K562 (cell line): ENCODE data around the gene PYGB.

Source experiments
- KDM1A ChIP-seq, 2 experiments: fragments of 450-650 bp; IDR thresholded peaks; 2 replicates each; pipeline ENCODE4 v1.6.1; 2016; ENCODE audit warnings: mild to moderate bottlenecking in 2 of 2
- TF ChIP-seq, protein P1 (sequence below): fragments of 200-800 bp; sonication (Bioruptor generic); IDR thresholded peaks from 2 replicates; pipeline ENCODE4 v1.6.1; 2016; ENCODE audit warnings: missing genetic modification characterization, missing compliant biosample characterization

DNA sequence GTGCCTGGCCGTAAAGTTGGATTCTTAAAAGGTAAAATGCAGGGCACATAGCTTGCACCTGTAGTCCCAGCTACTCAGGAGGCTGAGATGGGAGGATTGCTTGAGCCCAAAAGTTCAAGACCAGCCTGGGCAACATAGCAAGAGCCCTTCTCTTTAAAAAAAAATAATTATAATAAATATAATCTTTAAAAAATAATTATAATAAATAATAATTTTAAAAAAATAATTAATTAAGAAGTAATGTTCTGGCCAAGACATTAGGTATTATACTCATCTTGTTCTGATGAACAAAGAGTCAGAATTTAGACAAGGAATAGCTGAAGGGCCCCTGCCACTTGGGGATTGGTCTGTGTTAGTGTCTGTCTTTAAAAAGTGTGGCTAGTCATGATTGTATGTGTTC lies 38.5 kb upstream of the PYGB start:
- no peak for TF ChIP-seq KDM1A (IDR thresholded peaks at IDR 0.05)
- TF ChIP-seq, protein P1, sequence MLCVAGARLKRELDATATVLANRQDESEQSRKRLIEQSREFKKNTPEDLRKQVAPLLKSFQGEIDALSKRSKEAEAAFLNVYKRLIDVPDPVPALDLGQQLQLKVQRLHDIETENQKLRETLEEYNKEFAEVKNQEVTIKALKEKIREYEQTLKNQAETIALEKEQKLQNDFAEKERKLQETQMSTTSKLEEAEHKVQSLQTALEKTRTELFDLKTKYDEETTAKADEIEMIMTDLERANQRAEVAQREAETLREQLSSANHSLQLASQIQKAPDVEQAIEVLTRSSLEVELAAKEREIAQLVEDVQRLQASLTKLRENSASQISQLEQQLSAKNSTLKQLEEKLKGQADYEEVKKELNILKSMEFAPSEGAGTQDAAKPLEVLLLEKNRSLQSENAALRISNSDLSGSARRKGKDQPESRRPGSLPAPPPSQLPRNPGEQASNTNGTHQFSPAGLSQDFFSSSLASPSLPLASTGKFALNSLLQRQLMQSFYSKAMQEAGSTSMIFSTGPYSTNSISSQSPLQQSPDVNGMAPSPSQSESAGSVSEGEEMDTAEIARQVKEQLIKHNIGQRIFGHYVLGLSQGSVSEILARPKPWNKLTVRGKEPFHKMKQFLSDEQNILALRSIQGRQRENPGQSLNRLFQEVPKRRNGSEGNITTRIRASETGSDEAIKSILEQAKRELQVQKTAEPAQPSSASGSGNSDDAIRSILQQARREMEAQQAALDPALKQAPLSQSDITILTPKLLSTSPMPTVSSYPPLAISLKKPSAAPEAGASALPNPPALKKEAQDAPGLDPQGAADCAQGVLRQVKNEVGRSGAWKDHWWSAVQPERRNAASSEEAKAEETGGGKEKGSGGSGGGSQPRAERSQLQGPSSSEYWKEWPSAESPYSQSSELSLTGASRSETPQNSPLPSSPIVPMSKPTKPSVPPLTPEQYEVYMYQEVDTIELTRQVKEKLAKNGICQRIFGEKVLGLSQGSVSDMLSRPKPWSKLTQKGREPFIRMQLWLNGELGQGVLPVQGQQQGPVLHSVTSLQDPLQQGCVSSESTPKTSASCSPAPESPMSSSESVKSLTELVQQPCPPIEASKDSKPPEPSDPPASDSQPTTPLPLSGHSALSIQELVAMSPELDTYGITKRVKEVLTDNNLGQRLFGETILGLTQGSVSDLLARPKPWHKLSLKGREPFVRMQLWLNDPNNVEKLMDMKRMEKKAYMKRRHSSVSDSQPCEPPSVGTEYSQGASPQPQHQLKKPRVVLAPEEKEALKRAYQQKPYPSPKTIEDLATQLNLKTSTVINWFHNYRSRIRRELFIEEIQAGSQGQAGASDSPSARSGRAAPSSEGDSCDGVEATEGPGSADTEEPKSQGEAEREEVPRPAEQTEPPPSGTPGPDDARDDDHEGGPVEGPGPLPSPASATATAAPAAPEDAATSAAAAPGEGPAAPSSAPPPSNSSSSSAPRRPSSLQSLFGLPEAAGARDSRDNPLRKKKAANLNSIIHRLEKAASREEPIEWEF (CRISPR knock-in tag) = no peak
